IPS-18c (cell line): ENCODE results near the gene MS4A10.
A peak's percentile ranks its signal among the peaks of the same experiment; 100 is the strongest.

ENCODE experiments used
- H3K4me3 ChIP-seq: 2 replicates; pipeline ENCODE4 v1.7.0; 2013; ENCODE audit warnings: low read depth, mild to moderate bottlenecking, low read length, moderate library complexity; ENCODE audit not compliant: insufficient read depth
- H3K9me3 ChIP-seq: one replicate; pipeline ENCODE4 v1.6.1; 2013; ENCODE audit warnings: mild to moderate bottlenecking, low read length, moderate library complexity; ENCODE audit not compliant: control insufficient read depth, insufficient read depth

The MS4A10 gene

DNA sequence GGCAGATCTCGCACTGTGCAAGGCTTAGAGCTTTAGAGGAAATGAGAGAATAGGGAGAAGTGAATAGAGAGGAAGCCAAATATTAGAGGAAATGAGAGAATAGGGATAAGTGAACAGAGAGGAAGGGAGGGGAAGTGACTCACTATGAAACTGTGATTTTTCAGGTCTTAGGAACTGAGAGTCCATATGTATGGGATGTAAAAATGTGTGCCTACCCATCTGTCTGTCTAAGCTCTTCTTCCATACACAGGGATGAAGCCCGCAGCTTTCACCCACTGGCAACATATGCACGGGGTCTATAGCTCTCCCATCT is 50.4 kb downstream of the MS4A10 start:
- Histone ChIP-seq H3K4me3 (no peak overlapping the region), H3K9me3 (peaks cover 2% of the 10 kb centered on the region)

DNA sequence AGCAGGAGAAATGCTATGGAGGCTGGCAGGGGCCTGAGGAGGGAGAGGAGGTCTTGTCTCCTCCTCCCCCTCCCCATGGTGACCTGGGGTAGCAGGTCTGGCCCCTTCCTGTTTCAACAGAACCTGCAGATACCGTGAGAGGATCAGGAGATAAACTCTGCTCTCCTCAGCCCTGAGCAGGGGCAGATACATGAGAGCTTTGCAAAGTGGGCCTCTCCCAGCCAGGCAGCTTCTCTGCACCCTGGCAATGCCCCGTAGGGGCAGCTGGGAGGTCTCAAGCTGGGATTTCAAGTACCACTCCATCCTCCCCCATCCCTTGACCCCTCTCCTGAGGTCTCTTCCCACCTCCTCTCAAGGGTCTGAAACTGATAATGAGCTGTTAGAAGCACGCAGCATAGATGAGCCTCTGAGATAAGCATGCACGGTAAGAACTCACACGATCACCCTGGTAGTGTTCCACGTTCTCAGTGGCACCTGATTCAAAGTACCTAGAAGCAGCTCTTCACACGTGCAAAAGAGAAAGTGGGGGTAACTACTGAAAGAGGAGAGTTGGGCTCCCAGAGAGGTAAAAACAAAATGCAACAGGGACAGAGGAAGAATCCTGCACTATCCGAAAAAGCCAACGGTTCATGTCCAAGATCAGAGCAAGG is 51.9 kb downstream of the MS4A10 start:
- no peak overlapping the region for H3K4me3 ChIP-seq

DNA sequence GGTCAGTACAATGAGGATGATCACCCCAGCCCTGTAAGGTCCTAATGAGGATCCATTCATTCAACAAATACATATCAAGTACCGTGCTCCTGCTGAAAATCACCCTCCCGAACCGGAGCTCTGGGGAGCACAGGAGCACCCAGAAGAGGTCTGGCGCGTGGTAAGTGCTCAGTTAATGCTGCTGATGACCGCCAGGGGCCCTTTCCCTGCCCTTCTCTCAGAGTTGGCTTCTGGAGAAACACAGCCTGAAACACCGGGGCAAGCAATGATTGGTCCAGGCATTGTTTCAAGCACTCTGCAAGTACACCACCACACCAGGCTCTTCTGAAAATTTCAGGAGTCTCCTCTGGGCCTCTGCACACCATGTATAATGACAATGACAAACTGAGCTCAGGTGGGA is 53.0 kb downstream of the MS4A10 start:
- H3K9me3 ChIP-seq = peaks cover 2% of the 10 kb centered on the region
- H3K4me3 ChIP-seq = no peak overlapping the region

More for the DNA sequence above, 51.9 kb downstream of the MS4A10 start:
- H3K9me3 ChIP-seq = peaks cover 2% of the 10 kb centered on the region

DNA sequence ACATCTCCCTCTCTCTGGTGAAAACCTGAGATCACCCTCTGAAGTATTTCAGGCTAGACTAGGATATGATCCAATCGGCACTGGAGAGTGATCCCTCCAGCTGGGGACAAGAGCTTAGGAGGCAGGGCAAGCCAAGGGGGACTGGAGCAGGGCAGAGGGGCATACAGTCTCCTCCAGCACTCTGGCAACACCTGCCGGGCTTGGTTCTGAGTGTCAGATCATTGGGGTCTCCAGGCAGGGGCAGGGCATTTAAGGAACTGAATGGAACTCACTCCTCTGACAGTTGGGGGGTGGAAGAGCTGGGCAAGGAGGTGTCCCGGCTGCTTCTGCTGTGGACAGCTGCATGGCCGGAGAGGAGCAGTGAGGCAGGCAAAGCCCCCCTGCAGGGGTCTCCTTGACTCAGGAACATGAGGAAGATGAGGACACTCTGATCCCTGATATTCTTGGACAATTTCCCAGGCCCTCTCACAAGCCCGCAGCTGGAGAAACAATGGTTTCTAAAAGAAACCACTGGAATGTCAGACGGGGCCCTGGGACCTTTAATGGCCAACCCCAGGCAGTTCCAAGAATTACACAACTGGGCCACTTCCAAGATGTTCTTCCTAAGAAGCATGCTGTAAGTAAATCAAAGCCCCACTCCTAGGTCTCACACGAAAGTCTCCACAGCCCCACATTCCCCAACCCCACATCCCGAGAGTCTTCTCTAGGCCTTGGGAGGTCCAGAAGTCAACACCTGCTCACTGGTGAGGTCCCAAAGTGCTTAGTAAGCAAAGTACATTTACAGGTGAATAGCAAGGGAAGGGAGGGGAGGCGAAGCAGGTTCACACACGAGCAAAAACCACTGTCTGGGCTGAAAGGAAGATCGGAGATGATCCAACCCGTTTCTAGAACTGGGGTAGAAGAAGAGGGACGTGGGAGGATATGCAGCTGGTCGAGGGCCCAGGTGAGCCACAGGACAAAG is 55.6 kb downstream of the MS4A10 start:
- Histone ChIP-seq H3K9me3 (peaks cover 2% of the 10 kb centered on the region), H3K4me3 (peak overlapping the region; percentile 10; the same call in 1 of the 2 replicates)

DNA sequence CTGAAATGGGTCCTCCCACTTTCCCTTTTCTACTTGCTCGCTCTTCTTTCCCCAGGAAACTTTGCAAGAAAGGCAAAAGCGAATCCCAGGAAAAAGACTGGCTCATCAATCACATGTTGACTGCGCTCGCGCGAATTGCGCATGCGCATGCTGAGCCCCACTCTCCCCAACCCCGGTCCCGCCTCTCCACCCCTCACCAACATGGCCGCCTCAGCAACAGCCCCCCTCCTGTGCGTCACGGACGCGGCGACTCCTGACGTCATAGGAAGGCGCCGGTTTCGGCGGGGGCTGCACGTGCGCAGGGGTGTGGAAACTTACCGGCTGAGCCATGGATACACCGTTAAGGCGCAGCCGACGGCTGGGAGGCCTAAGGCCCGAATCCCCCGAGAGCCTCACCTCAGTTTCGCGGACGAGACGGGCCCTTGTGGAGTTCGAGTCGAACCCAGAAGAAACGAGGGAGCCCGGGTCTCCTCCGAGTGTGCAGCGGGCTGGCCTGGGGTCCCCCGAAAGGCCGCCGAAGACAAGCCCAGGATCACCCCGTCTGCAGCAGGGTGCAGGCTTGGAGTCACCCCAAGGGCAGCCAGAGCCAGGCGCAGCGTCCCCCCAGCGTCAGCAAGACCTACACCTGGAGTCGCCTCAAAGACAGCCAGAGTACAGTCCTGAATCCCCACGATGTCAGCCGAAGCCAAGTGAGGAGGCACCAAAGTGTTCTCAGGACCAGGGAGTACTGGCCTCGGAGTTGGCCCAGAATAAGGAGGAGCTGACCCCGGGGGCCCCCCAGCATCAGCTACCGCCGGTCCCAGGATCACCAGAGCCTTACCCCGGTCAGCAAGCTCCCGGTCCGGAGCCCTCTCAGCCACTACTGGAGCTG is 56.9 kb downstream of the MS4A10 start, which contains the start of gene CCDC86:
Gene CCDC86 (plus strand): TSS at position 317 of the 871 bp plus-strand sequence. CDS start 12 bp downstream, at position 329.
- H3K9me3 ChIP-seq = peaks cover 2% of the 10 kb centered on the region
- peak within 1 kb of the TSS; percentile 89 for H3K4me3 ChIP-seq

DNA sequence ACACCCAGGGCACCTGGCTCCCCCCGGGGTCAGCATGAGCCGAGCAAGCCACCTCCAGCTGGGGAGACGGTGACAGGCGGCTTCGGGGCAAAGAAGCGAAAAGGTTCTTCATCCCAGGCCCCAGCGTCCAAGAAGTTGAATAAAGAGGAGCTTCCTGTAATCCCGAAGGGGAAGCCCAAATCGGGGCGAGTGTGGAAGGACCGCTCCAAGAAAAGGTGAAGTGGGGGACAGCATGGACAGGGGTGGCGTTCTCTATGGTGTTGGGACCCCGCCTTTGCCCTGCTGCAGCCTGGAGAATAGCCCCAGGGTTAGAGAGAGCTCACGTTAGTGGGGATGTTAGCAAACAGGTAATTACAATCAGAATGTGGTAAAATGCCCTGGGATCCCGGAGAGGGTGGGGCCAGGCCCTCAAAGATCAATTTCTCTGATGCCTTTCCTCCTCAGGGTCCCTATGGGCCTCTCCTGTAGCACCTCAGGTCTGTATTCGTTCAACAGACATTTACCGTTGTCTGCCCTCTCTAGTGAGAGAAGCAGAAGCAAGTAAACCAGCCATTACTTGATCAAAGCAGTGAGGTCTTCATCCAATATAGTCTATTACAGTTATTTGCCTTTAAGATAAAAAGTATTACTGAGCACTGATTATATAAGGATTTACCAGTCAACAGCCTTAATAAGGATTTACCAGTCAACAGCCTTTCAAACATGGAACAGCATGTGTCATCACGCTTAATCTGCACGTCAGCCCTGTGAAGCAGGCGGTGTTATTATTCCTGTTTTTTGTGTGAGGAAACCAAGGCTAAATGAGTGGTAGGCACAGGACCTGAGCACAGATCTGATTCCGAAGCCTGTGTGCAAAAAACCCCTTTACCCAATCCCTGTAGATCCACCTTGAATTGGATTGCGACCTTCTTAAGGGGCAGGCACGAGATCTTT is 57.8 kb downstream of the MS4A10 start:
- H3K9me3 ChIP-seq = no peaks in the 10 kb centered on the region
- peak overlapping the region; percentile 89 for H3K4me3 ChIP-seq

DNA sequence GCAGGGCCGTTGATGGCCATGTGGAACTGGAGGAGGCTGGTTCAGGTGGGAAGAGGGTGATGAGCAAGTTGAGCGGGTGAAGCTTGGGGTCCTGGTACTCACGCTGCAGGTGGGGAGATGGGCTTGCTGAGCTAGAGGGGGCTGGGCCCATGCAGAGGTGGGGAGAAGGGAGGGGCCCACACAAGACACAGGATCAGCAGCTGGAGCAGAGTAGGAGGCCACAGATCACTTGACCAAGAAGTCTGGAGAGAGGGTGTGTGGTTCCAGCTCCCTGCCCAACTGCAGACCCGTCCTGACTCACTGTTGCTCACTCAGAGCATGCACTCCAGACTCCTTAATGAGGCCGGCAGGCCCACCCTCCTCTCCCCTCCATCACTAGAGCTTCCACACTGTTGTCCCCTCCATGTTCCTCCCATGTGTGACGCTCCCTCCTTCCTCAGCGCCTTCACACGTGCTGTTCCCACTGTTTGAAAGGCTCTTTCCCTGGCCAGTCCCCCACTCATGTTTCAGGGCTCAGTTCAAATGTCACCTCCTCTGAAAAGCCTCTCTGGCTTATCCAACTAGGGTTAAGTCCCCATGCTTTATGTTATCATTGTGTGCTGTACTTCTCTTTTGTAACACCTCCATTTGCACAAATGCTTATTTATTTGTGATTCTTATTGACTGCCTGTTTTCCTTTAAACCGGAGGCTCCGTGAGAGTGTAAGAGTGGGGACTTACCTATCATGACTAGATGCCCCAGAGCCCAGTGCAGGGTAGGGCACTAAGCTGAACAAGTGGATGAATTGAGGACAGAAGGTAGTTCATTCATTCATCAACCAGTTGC is 59.1 kb downstream of the MS4A10 start:
- no peak overlapping the region for H3K4me3 ChIP-seq
- H3K9me3 ChIP-seq = no peaks in the 10 kb centered on the region

DNA sequence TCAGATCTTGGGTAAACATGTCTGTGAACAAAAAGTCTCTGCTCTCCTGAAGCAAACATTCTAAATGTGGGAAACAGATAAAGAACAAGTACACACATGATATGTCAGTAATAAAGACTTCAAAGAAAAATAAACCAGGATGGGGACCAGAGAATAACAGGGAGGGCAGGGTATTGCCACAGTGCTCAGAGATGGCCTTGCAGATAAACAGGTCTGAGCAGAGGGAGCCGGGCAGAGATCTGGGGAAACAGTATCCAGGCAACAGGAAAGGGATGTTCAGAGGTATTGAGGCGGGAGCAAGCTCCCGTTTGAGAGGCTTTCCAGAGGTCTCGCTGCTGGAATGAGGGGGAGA is 59.7 kb downstream of the MS4A10 start:
- Histone ChIP-seq H3K4me3 (no peak overlapping the region), H3K9me3 (no peaks in the 10 kb centered on the region)

DNA sequence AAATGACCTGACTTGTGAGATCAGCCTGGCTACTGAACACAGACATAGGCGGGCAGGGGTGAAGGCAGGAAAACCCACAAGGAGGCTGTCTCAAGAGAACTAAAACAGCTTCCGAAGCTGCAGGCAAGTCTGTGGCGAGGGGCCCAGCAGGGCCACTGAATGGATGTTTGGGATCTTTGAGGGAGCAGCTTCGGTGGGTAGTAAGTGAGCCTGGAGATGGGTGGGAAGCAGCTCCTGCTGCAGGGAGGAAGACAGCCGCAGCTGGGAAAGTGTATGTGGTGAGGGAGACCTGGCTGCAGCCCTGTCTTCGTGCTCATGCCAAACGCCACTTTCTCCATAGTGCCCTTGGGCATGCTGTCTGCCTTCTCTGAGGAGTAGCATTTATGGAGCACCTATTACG is 60.2 kb downstream of the MS4A10 start:
- H3K4me3 ChIP-seq = no peak overlapping the region

DNA sequence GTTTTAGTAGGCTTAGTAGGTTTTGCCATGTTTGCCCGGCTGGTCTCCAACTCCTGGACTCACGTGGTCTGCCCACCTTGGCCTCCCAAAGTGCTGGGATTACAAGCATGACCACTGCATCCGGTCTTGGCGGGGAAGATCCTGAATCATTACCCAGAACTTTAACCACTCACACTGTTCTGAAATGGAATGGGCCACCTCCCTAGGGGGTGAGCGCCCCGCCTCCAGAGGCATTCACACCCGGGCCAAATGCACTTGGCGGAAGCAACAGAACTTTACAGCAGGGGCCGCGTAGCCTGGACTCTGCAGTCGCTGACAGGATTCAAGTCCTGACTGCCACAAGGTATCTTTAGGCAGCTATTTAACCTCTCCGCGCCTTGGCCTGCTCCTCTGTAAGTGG is 62.1 kb downstream of the MS4A10 start:
- Histone ChIP-seq H3K4me3 (no peak overlapping the region), H3K9me3 (no peaks in the 10 kb centered on the region)

More for the DNA sequence above, 60.2 kb downstream of the MS4A10 start:
- H3K9me3 ChIP-seq = no peaks in the 10 kb centered on the region

DNA sequence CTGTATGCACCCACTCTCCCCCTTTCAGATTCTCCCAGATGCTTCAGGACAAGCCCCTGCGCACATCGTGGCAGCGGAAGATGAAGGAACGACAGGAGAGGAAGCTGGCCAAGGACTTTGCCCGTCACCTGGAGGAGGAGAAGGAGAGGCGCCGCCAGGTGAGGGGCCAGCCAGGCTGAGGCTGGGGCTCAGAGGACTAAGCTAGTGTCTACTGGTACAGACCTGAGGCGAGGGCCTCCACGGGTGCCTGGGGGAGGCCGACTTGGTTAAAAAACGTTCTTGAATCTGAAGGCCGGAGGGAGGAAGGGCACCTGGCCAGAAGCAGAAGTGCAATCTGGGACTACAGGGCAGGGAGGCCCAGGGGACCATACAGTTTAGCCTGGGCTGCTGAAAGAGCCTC is 62.8 kb downstream of the MS4A10 start:
- peaks cover 3% of the 10 kb centered on the region for H3K9me3 ChIP-seq

DNA sequence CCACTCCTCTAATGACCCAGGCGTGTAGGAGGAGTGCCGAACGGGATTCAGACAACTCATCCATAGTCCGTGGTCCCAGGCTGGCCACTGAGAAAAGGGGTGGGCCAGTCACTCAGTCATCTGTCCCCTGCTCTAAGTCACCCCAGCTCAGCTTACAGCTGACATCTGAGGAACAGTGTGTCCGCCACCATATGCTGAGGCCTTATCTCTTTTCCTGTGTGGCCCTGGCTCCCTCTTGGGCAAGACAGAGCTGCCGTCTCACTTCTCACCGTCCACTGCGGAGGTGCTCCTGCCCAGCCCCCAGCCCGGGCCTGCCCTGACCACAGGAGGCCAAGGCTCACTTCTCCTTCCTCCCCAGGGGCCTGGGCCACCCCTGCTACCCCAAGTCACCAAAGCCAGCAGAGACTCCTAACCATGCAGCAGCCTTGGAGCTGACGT is 63.6 kb downstream of the MS4A10 start:
- H3K4me3 ChIP-seq = no peak overlapping the region
- H3K9me3 ChIP-seq = peaks cover 3% of the 10 kb centered on the region

More for the DNA sequence above, 62.8 kb downstream of the MS4A10 start:
- H3K4me3 ChIP-seq = no peak overlapping the region

DNA sequence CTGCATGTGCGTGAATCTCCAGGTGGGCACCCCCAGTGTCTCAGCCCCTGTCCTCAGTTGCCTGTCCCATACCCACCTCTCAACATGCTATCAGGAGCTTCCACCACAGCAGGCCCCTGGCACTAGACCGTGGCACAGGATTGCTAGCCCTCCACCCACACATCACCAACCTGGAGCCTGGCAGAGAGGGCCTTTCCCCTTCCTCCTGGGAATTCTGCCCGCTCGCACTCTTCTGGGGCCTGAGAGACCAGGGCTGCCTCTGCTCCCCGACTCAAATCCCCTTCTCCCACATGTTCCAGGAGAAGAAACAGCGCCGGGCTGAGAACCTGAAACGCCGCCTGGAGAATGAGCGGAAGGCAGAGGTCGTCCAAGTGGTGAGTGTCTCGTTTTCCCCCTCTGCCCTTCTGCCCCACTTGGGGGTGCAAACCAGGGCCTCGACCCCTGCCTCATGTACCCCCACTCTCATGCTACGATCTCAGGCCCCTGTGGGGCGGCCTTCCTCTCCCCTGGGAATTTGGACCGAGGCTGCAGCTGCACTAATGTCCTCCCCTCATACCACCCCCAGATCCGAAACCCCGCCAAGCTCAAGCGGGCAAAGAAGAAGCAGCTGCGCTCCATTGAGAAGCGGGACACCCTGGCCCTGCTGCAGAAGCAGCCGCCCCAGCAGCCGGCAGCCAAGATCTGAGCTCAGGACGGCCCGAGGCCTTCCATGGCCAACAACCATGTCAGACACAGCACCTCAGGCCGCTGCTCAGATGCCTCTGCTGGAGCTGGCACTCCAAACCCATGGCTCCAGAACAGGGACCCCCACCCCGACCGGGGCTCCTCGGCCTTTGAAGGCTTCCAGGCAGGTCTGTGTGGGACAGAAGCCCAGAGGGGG is 64.7 kb downstream of the MS4A10 start:
- Histone ChIP-seq H3K9me3 (peaks cover 3% of the 10 kb centered on the region), H3K4me3 (no peak overlapping the region)
